PFSK-1 (cell line): Measurements from ENCODE around the gene LMOD1.
A peak's percentile ranks its signal among the peaks of the same experiment; 100 is the strongest.

Source experiments
- FOXP2 ChIP-seq: optimal IDR thresholded peaks from 2 replicates; pipeline ENCODE3; 2011; ENCODE audit warnings: borderline replicate concordance, control low read depth, inconsistent platforms; ENCODE audit not compliant: insufficient read depth; ENCODE audit errors: extremely low read length, extremely low read depth
- POLR2AphosphoS5 ChIP-seq: IDR thresholded peaks from 2 replicates; pipeline ENCODE4 v1.6.1; 2012; ENCODE audit warnings: low read depth, mild to moderate bottlenecking, control low read depth, low read length, moderate library complexity
- REST ChIP-seq, 2 experiments: IDR thresholded peaks; 2 replicates each; pipeline versions ENCODE4 v1.6.1 to v1.8.0; 2011 to 2012; ENCODE audit warnings: low read depth in 2 of 2, low read length in 2 of 2, control low read depth in 1 of 2, inconsistent platforms in 1 of 2, mild to moderate bottlenecking in 1 of 2, moderate library complexity in 1 of 2; ENCODE audit not compliant: insufficient read depth in 1 of 2
- SIN3A ChIP-seq: IDR thresholded peaks from 2 replicates; pipeline ENCODE4 v1.6.1; 2012; ENCODE audit warnings: mild to moderate bottlenecking, low read length, moderate library complexity, borderline replicate concordance; ENCODE audit not compliant: insufficient read depth
- TAF1 ChIP-seq: IDR thresholded peaks from 2 replicates; pipeline ENCODE4 v1.6.1; 2012; ENCODE audit warnings: low read length, control low read depth, borderline replicate concordance; ENCODE audit not compliant: insufficient read depth

LMOD1 gene

GRCh38 chr1:201883786-201884185 lies 62.6 kb downstream of the LMOD1 start:
- TF ChIP-seq REST (IDR thresholded peaks at IDR 0.05; ENCODE audit: insufficient read depth in 1 of 2, low read depth in 2 of 2, low read length in 2 of 2) (no peak), TAF1 (no peak), POLR2AphosphoS5 (no peak), FOXP2 (no peak), SIN3A (no peak)

- no peak for TF ChIP-seq FOXP2
- no peak for TF ChIP-seq REST (IDR thresholded peaks at IDR 0.05; ENCODE audit: insufficient read depth in 1 of 2, low read depth in 2 of 2, low read length in 2 of 2)
- TF ChIP-seq POLR2AphosphoS5: no peak
- no peak for TF ChIP-seq TAF1
- no peak for TF ChIP-seq SIN3A
Measured at GRCh38 chr1:201883266-201883665, 63.1 kb downstream of the LMOD1 start.

- no peak for TF ChIP-seq FOXP2
- TF ChIP-seq SIN3A: no peak
Measured at GRCh38 chr1:201882665-201883132, 63.6 kb downstream of the LMOD1 start.

- TF ChIP-seq TAF1 (no peak), REST (IDR thresholded peaks at IDR 0.05; ENCODE audit: insufficient read depth in 1 of 2, low read depth in 2 of 2, low read length in 2 of 2) (no peak), POLR2AphosphoS5 (no peak), SIN3A (no peak), FOXP2 (no peak)
Measured at GRCh38 chr1:201881617-201882016, 64.7 kb downstream of the LMOD1 start.

- TF ChIP-seq REST (IDR thresholded peaks at IDR 0.05; ENCODE audit: insufficient read depth in 1 of 2, low read depth in 2 of 2, low read length in 2 of 2): no peak
- TF ChIP-seq POLR2AphosphoS5: 0 out of 2 replicates have a peak, but pooled peaks have one; percentile 0
- no peak for TF ChIP-seq SIN3A
Measured at GRCh38 chr1:201880928-201881571, 65.3 kb downstream of the LMOD1 start.
